T-helper 9 cell (primary cell): ENCODE measurements around the gene NUMB.
"Not testable (repeated sequence)": the region's sequence is repeated elsewhere in the genome, so short reads cannot be mapped to it uniquely, and the experiment has no call there.

ENCODE experiments used
- DNase-seq: peaks from one replicate; pipeline ENCODE4 v3.0.0-alpha.2; 2020

The NUMB gene

GRCh38 chr14:73418227-73418626 lies 40.1 kb downstream of the NUMB start:
- DNase-seq = no peak

DNA sequence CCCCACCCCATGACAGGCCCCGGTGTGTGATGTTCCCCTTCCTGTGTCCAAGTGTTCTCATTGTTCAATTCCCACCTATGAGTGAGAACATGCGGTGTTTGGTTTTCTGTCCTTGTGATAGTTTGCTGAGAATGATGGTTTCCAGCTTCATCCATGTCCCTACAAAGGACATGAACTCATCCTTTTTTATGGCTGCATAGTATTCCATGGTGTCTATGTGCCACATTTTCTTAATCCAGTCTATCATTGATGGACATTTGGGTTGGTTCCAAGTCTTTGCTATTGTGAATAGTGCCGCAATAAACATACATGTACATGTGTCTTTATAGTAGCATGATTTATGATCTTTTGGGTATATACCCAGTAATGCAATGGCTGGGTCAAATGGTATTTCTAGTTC lies 52.1 kb downstream of the NUMB start:
- not testable (repeated sequence) for DNase-seq

DNA sequence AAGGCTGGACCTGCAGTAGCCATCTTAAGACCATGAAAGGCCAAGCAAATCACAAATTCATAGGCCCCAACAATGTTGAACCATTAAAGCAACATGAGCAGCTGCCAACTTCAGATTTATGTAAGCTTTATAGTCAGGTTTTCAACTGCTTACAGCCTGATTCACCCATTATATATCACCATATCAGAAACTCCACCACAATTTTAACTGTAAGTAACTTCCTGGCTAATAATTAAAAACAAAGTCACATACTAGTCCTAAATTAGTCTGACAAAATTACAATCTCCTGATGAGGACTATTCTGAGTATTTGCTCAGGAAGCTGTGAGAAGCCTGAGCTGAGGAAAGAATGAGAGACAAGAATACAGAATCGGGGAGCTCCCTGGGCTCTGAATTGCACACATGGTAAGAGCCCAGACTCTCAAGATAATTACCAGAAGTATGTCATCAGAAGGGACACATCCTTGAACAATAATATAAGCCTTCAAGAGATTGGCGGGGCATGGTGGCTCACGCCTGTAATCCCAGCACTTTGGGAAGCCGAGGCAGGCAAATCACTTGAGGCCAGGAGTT lies 55.1 kb downstream of the NUMB start:
- DNase-seq = no peak

GRCh38 chr14:73402579-73402978 lies 55.8 kb downstream of the NUMB start:
- DNase-seq = no peak

DNA sequence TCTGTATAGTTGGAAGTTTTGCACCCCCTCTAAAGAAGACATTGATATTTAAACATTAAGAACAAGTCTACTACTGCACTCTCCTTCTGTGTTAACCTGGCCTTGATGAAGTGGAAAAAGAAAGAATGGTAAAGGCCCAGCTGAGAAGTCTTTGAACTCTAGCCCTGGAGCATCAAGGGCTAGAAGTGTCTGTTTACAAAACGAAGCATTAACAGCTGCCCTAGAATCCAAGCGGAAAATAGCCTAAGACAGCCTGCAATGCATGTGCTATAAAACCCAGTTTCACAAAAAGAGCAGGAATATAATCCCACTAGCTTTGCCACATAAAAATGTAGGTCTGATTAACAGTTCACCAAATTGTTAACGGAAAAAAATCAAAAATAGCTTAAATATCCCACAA lies 60.5 kb downstream of the NUMB start:
- no peak for DNase-seq

DNA sequence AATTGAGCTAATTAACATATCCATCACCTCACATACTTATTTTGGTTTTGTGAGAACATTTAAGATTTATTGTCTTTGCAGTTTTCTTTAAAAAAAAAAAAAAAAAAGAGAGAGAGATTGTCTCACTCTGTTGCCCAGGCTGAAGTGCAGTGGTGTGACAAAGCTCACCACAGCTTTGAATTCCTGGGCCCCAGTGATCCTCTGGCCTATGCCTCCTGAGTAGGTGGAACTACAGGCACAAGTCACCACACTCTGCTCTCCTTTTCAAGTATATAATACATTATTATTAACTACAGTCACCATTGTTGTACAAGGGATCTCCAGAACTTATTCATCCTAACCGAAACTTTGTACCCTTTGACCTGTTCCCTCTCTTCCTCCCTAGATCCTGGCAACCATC lies 64.0 kb downstream of the NUMB start:
- DNase-seq = no peak

DNA sequence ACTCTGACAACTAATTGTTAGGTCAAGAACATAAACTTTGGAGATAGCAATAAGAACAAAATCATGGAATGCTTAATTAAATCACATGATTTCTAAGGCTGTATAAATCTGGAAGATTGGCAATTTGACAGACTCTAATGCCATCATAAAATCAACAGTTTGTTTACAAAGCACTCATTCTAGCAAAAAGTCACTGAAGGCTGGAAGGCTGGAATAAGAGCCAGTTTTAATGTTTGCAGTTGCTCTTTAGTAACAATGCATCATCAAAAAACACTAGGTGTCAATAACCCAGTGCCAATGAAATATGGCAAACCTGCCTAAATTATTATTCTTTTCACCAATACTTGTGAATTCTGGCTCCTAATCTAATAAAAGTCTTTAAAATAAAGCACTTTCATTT lies 65.0 kb downstream of the NUMB start:
- no peak for DNase-seq

DNA sequence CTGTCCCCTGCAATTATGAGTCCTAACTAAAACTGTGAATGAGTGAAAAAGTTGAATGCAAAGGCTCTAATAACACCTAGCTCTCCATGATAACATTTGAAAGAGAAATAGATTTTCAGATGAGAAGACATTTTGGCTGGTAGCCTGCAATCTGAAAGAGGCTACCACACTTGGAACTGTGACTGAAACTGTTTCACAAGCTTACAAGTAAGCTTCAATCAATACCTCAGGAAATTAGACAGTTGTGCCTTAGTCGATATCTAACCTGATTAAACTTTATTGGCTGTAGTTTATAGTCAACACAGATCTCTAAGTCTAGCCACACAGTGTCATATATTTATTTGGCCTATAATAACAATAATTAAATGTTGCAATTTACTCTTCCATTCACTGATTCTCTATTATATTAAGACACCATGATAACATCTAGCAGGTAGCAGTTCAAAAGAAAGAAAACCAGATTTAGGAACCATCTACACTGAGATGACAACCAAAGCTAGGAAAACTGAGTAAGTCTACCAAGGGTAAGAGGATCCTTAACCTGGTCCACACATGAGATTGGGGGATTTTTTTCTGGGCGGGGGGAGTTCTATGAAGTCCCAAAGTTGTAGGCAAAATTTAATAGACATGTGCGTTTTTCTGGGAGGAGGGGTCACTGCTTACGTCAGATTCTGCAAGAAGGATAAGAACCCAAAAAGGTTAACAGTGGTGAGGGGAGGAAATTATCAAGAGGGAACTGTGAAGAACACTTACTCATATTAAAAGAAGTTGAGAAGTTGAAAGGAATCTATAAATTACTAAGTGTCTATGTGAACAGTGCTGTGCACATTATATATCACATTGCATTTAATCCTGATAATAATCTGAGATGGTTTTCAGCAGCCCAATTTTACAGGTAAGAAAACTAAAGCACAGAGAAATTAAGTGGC lies 65.8 kb downstream of the NUMB start:
- DNase-seq = no peak

DNA sequence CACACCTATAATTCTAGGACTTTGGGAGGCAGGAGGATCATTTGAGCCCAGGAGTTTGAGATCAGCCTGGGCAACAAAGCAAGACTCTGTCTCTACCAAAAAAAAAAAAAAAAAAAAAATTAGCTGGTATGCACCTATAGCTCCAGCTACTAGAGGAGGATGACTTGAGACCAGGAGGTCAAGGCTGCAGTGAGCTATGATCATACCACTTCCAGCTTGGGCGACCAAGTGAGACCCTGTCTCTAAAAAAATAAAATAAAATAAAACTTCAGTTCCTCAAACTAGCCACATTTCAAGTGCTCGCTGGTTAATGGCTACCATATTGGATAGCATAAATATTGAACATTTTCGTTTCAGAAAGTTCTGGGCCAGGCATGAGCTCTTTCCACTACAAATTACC lies 70.5 kb downstream of the NUMB start:
- not testable (repeated sequence) for DNase-seq

- no peak for DNase-seq
These were observed 72.0 kb downstream of the NUMB start for GRCh38 chr14:73386342-73386741.

DNA sequence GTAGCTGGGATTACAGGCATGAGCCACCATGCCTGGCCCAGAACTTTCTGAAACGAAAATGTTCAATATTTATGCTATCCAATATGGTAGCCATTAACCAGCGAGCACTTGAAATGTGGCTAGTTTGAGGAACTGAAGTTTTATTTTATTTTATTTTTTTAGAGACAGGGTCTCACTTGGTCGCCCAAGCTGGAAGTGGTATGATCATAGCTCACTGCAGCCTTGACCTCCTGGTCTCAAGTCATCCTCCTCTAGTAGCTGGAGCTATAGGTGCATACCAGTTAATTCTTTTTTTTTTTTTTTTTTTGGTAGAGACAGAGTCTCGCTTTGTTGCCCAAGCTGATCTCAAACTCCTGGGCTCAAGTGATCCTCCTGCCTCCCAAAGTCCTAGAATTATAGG lies 73.3 kb downstream of the NUMB start:
- not testable (repeated sequence) for DNase-seq

- DNase-seq = no peak
These were observed 75.0 kb downstream of the NUMB start for GRCh38 chr14:73383356-73383755.

GRCh38 chr14:73381380-73382013 lies 76.8 kb downstream of the NUMB start:
- no peak for DNase-seq

- DNase-seq = no peak
These were observed 81.8 kb downstream of the NUMB start for GRCh38 chr14:73376585-73376984.

- no peak for DNase-seq
These were observed 82.5 kb downstream of the NUMB start for GRCh38 chr14:73375861-73376260.

- no peak for DNase-seq
These were observed 84.1 kb downstream of the NUMB start for GRCh38 chr14:73374218-73374617.

DNA sequence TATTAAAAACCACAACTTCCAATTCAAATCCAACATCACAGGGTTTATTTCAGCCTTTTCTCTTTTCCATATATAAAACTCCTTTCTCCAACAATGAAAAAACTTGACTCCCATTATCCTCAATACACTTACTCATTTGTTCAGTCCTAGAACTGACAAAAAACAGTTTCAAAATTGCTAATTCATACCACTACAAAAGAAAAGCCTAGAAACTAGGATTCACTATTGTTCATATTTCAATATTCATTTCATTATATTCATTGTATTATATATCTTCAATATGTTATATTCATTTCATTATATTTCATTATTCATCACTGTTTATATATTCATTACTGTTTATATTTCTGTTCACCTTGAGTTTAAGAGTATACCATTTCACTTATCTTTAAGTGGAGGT lies 85.8 kb downstream of the NUMB start:
- no peak for DNase-seq

- no peak for DNase-seq
These were observed 87.8 kb downstream of the NUMB start for GRCh38 chr14:73370561-73370960.

GRCh38 chr14:73369428-73369827 lies 88.9 kb downstream of the NUMB start:
- DNase-seq = no peak

DNA sequence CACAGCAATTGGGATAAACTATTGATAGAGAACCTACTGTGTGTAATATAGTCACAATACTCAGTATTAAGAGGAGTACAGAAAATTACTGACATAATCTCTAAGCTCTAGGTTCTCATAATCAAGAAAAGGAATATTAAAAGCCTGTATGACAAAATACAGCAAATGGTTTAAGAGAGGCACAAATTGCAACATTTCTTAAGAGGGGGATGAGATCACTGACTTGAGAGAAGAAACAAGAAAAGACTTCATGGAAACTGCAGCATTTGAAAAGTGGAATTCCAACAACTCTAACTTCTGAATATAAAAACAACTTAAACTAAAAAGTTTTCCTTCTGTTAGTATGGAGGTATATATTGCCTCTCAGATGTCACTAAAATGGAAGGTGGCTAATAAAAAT lies 89.7 kb downstream of the NUMB start:
- DNase-seq = no peak

- DNase-seq = no peak
These were observed 92.6 kb downstream of the NUMB start for GRCh38 chr14:73365727-73366126.

DNA sequence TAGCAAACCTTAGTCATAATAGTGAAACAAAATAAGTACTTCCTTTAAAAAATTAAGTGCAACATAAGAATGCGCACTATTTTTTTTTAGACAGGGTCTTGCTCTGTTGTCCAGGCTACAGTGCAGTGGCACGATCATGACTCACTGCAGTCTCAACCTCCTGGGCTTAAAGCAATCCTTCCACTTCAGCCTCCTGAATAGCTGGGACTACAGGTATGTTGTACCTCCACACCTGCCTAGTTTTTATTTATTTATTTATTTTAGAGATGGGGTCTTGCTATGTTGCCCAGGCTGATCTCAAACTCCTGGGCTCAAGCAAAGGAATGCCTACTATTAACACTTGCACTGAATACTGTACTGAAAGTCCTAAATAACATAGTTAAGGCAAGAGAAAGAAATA lies 93.8 kb downstream of the NUMB start:
- no peak for DNase-seq

DNA sequence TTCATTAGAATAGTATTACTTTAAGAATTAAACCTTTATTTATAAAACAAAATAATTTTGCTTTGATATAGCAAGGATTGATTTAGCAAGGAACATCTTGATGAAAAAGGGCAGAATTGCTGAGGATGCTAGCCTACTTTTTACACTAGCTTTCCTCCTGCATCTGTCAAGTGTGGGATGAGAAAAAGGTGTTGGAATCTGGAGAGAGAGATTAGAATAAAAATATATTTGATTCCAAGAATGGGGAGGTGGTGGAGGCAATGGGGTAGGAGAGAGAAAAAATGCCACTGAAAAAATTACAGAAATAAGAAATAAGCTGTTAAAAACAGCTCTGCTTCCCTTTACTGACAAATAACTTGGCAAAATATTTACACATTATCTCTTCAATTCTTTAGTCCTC lies 98.9 kb downstream of the NUMB start:
- DNase-seq = no peak

DNA sequence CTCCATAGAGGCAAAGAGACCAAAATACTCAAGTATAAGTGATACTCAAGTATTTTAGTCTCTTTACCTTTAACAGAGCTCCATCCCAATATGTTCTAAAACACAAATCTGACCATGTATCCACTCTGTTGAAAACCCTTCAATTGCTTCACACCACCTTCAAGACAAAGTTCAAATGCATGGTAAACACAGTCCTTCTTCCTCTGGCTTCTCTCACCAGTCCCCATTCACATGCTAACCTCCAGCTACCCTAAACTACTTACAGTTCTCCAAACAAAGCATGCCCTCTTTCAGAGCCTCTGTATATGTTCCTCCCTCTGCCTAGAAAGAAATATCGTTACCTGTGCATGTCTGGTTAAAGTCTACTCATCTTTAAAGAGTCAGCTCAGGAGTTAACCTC lies 100.2 kb downstream of the NUMB start:
- no peak for DNase-seq
